HEK293 (cell line): ENCODE data around the gene PEPD.

Experiments used
- CTCF ChIP-seq: fragments of 450-650 bp; formaldehyde crosslinking; IDR thresholded peaks from 2 replicates; pipeline ENCODE4 v1.5.1; 2016; ENCODE audit warnings: missing biosample characterization, missing genetic modification characterization
- HOXA7 ChIP-seq: sonication (generic); formaldehyde crosslinking; IDR thresholded peaks from 2 replicates; pipeline ENCODE4 v1.8.1; 2022; ENCODE audit warnings: missing genetic modification reagents, borderline replicate concordance
- REST ChIP-seq: fragments of 450-650 bp; formaldehyde crosslinking; IDR thresholded peaks from 2 replicates; pipeline ENCODE4 v1.5.1; 2016; ENCODE audit warnings: missing biosample characterization, missing genetic modification characterization
- TCF7L2 ChIP-seq: IDR thresholded peaks from 2 replicates; pipeline ENCODE4 v1.6.1; 2011; ENCODE audit warnings: low read depth, mild to moderate bottlenecking, inconsistent platforms, low read length, moderate library complexity, borderline replicate concordance
- YY1 ChIP-seq: fragments of 450-650 bp; formaldehyde crosslinking; IDR thresholded peaks from 2 replicates; pipeline ENCODE4 v1.5.1; 2018; ENCODE audit warnings: missing biosample characterization, missing genetic modification characterization
- ZBTB26 ChIP-seq: fragments of 450-650 bp; formaldehyde crosslinking; optimal IDR thresholded peaks from 2 replicates; pipeline ENCODE3; 2016; ENCODE audit warnings: missing biosample characterization, mild to moderate bottlenecking, missing genetic modification characterization
- ZBTB8A ChIP-seq: fragments of 450-650 bp; formaldehyde crosslinking; IDR thresholded peaks from 2 replicates; pipeline ENCODE4 v1.5.1; 2016; ENCODE audit warnings: missing biosample characterization, missing genetic modification characterization
- ZNF121 ChIP-seq: fragments of 450-650 bp; formaldehyde crosslinking; IDR thresholded peaks from 2 replicates; pipeline ENCODE4 v1.5.1; 2016; ENCODE audit warnings: missing biosample characterization, missing genetic modification characterization
- ZNF175 ChIP-seq: fragments of 450-650 bp; formaldehyde crosslinking; IDR thresholded peaks from 2 replicates; pipeline ENCODE4 v1.5.1; 2016; ENCODE audit warnings: missing biosample characterization, missing genetic modification characterization
- ZNF274 ChIP-seq, 2 experiments: fragments of 200-500 bp in 1 of 2; fragments of 450-650 bp in 1 of 2; sonication (Bioruptor generic) in 1 of 2; formaldehyde crosslinking in 1 of 2; IDR thresholded peaks; 2 replicates each; pipeline versions ENCODE4 v1.5.1 to v1.6.1; 2014 to 2016; ENCODE audit warnings: borderline replicate concordance in 1 of 2, inconsistent platforms in 1 of 2, low read length in 1 of 2, missing biosample characterization in 1 of 2, missing genetic modification characterization in 1 of 2
- ZNF530 ChIP-seq: fragments of 450-650 bp; formaldehyde crosslinking; IDR thresholded peaks from 2 replicates; pipeline ENCODE4 v1.5.1; 2016; ENCODE audit warnings: low read depth, missing biosample characterization, missing genetic modification characterization
- ZNF548 ChIP-seq: fragments of 450-650 bp; formaldehyde crosslinking; IDR thresholded peaks from 2 replicates; pipeline ENCODE4 v1.5.1; 2016; ENCODE audit warnings: missing biosample characterization, missing genetic modification characterization
- ZNF792 ChIP-seq: fragments of 450-650 bp; formaldehyde crosslinking; IDR thresholded peaks from 2 replicates; pipeline ENCODE4 v1.5.1; 2016; ENCODE audit warnings: missing biosample characterization, missing genetic modification characterization

DNA sequence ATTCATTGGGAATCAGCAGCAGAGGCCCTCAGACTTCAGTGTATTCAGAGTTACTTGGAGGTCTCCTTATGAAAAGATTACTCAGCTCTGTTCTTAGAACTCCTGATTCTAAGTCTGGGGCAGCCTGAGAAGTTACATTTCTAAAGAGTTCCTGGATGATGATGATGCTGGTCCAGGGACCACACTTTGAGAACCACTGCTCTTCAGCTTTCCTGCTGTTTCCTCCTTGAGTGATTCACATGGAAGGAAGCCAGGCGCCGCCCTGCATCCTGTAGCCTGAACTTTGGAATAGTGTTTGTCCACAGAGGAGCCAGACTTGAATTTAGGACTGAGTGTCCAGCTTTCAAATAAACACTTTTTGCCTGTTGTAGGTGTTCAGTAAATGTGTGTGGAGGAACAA is 145.2 kb downstream of the PEPD start:
- TF ChIP-seq ZNF530 (tag by site-specific recombination) (no peak), TCF7L2 (no peak), CTCF (tag by site-specific recombination) (no peak), ZBTB8A (no peak), ZNF121 (tag by site-specific recombination) (no peak), ZBTB26 (tag by site-specific recombination) (no peak), YY1 (tag by site-specific recombination) (no peak), ZNF548 (no peak), HOXA7 (CRISPR knock-in tag) (no peak), REST (tag by site-specific recombination) (no peak), ZNF175 (tag by site-specific recombination) (no peak), ZNF792 (tag by site-specific recombination) (no peak), ZNF274 (IDR thresholded peaks at IDR 0.05; ENCODE audit: low read length) (no peak), ZNF274 (tag by site-specific recombination; IDR thresholded peaks at IDR 0.05; ENCODE audit: borderline replicate concordance) (no peak)
